ENCODE data around the gene PAPPA. TPM values are rescaled to one million over a fixed set of nuclear protein-coding genes. Genes with fewer than 3 reads are reported as not detected.

The PAPPA gene
- total RNA-seq, 1 experiment from 2014 or later = 3.9 TPM

- H3K9me3 ChIP-seq (ENCODE audit: insufficient read depth, low read depth) = no peaks in the 10 kb centered on the region
- no peaks in the 10 kb centered on the region for H4K20me1 ChIP-seq (ENCODE audit: insufficient read depth)
- no peak for TF ChIP-seq EZH2 (IDR thresholded peaks at IDR 0.05; ENCODE audit: low read depth)
- TF ChIP-seq, protein P1, sequence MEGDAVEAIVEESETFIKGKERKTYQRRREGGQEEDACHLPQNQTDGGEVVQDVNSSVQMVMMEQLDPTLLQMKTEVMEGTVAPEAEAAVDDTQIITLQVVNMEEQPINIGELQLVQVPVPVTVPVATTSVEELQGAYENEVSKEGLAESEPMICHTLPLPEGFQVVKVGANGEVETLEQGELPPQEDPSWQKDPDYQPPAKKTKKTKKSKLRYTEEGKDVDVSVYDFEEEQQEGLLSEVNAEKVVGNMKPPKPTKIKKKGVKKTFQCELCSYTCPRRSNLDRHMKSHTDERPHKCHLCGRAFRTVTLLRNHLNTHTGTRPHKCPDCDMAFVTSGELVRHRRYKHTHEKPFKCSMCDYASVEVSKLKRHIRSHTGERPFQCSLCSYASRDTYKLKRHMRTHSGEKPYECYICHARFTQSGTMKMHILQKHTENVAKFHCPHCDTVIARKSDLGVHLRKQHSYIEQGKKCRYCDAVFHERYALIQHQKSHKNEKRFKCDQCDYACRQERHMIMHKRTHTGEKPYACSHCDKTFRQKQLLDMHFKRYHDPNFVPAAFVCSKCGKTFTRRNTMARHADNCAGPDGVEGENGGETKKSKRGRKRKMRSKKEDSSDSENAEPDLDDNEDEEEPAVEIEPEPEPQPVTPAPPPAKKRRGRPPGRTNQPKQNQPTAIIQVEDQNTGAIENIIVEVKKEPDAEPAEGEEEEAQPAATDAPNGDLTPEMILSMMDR (conservative IDR thresholded peaks at IDR 0.05) = no peak
- no peak for DNase-seq
- H3K9me2 ChIP-seq (ENCODE audit: insufficient read depth) = no peaks in the 10 kb centered on the region
- peak overlapping the region; percentile 63; the same call in 1 of the 2 replicates for H3K4me3 ChIP-seq
- H3K79me2 ChIP-seq (ENCODE audit: low read depth) = no peaks in the 10 kb centered on the region
- peaks cover 38% of the 10 kb centered on the region for H3K4me1 ChIP-seq (replicated peaks; ENCODE audit: insufficient read depth)
- H3K36me3 ChIP-seq (ENCODE audit: low read depth) = no peaks in the 10 kb centered on the region
- POLR2A ChIA-PET (ENCODE audit: unreplicated experiment) = no interaction called here
- no peak overlapping the region for H3K27ac ChIP-seq
- no peaks in the 10 kb centered on the region for H3K27me3 ChIP-seq (ENCODE audit: insufficient read depth, low read depth)
- BruUV-seq (replicated peaks) = no TSS peak
- H2AFZ ChIP-seq = peak overlapping the region; percentile 72
- peaks cover 21% of the 10 kb centered on the region for H3F3A ChIP-seq (ENCODE audit: insufficient read depth, low read depth)
- peak overlapping the region; percentile 88 for H3K4me2 ChIP-seq
- CTCF ChIA-PET = interaction anchor here (1.4 kb wide), 1 partner anchor 10 kb away, joined by 3 read pairs; no protein-coding TSS in a partner anchor
- intact Hi-C loops (cut with micrococcal nuclease; ENCODE audit: unreplicated experiment) = loop anchor here (2.0 to 10.0 kb wide), 4 partner anchors 59 to 483 kb away; no protein-coding TSS in a partner anchor
Measured at GRCh38 chr9:116155698-116156039, 2.1 kb downstream of the PAPPA start.

DNA sequence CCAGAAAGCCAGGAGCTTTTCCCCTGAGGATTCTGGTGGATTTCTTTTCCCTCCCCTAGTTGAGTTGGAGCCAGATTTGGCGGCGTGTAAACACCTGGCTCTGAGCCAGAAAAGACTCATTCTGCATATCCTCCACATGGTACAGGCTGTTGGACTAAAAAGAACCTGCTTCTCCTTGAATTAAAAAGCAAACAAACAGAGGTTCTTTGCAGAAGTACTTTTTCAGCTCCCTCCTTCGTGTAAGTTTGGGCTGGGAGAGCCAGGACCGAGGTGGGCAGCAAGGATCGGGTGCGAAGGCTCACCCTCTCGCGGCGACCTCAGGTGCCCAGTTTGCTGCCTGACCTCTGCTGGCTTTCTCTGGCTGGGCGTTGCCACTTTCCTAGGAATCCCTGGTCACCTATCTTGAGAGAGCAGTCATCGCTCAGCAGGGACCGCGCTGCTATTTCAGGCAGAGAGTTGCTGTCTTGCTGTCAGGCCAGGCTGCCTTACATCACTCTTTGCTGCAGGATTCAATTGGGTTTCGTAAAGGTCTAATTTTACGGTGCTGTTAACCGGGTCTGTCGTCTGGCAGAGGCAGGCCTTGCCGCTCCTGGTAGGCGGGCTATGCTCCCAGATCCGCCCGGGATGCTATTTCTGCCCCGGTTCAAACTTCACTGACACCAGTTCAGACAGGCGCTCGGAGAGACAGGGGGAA is 3.2 kb downstream of the PAPPA start:
- Histone ChIP-seq H3K4me2 (peak overlapping the region; percentile 78), H3K9me3 (ENCODE audit: insufficient read depth, low read depth) (no peaks in the 10 kb centered on the region), H3K27me3 (ENCODE audit: insufficient read depth, low read depth) (no peaks in the 10 kb centered on the region), H4K20me1 (ENCODE audit: insufficient read depth) (no peaks in the 10 kb centered on the region), H3K36me3 (ENCODE audit: low read depth) (no peaks in the 10 kb centered on the region), H3K4me1 (replicated peaks; ENCODE audit: insufficient read depth) (peaks cover 38% of the 10 kb centered on the region), H3F3A (ENCODE audit: insufficient read depth, low read depth) (peaks cover 21% of the 10 kb centered on the region), H3K79me2 (ENCODE audit: low read depth) (no peaks in the 10 kb centered on the region), H3K4me3 (peak overlapping the region; percentile 48), H3K9me2 (ENCODE audit: insufficient read depth) (no peaks in the 10 kb centered on the region), H2AFZ (peak overlapping the region; percentile 40; the same call in 1 of the 2 replicates), H3K27ac (peak overlapping the region; percentile 56)
- ChIA-PET CTCF (no interaction called here), POLR2A (ENCODE audit: unreplicated experiment) (interaction anchor here (0.6 kb wide), 1 partner anchor 154 kb away, joined by 4 read pairs; no protein-coding TSS in a partner anchor)
- intact Hi-C loops (cut with micrococcal nuclease; ENCODE audit: unreplicated experiment) = loop anchor here (2.0 to 10.0 kb wide), 4 partner anchors 60 to 484 kb away; no protein-coding TSS in a partner anchor
- BruUV-seq (replicated peaks) = no TSS peak
- DNase-seq = peak; percentile 70 to 73
- no peak for TF ChIP-seq EZH2 (IDR thresholded peaks at IDR 0.05; ENCODE audit: low read depth)
- TF ChIP-seq, protein P1 (conservative IDR thresholded peaks at IDR 0.05) = no peak

DNA sequence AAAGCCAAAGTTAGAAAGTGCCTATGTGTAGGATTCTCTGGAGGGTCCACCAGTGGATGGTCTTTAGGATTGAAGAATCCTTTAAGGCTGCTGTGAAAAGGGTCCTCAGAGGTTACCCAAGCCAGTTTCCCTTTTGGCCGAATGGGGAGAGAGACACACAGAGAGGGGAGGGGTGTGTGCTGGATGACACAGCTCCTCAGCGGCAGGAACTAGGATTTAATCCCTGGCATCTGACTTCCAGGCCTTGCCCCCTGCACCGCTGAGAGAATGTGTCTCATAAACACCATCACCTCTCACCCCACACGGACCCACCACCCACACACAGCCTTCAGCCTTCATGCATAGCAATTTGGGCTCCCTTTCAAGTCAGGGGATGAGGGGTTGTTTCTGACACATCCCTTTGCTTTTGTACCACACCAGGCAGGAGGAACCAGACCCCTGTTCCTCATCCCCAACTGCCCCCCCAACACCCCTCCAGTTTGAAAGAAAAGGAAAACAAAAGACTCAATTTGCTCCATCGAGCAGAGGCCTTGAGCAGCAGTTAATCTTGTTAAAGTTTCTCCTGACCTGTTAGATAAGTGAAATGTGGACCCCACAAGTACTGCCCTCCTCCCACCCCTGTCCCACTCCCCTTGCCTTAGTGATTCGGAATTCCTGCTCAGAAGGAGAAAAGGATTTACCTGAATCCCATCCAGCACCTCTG is 4.0 kb downstream of the PAPPA start:
- no peaks in the 10 kb centered on the region for H4K20me1 ChIP-seq (ENCODE audit: insufficient read depth)
- H3F3A ChIP-seq (ENCODE audit: insufficient read depth, low read depth) = peaks cover 20% of the 10 kb centered on the region
- H3K27me3 ChIP-seq (ENCODE audit: insufficient read depth, low read depth) = no peaks in the 10 kb centered on the region
- no peak overlapping the region for H3K4me3 ChIP-seq
- ChIA-PET CTCF (no interaction called here), POLR2A (ENCODE audit: unreplicated experiment) (no interaction called here)
- H3K36me3 ChIP-seq (ENCODE audit: low read depth) = no peaks in the 10 kb centered on the region
- H3K79me2 ChIP-seq (ENCODE audit: low read depth) = no peaks in the 10 kb centered on the region
- H3K27ac ChIP-seq = peak overlapping the region; percentile 56
- H3K9me3 ChIP-seq (ENCODE audit: insufficient read depth, low read depth) = no peaks in the 10 kb centered on the region
- intact Hi-C loops (cut with micrococcal nuclease; ENCODE audit: unreplicated experiment) = loop anchor here (2.0 to 10.0 kb wide), 4 partner anchors 61 to 485 kb away; no protein-coding TSS in a partner anchor
- no TSS peak for BruUV-seq (replicated peaks)
- no peak overlapping the region for H2AFZ ChIP-seq
- no peak for DNase-seq
- no peaks in the 10 kb centered on the region for H3K9me2 ChIP-seq (ENCODE audit: insufficient read depth)
- peak overlapping the region; percentile 78 for H3K4me2 ChIP-seq
- peaks cover 39% of the 10 kb centered on the region for H3K4me1 ChIP-seq (replicated peaks; ENCODE audit: insufficient read depth)
- TF ChIP-seq, protein P1 (conservative IDR thresholded peaks at IDR 0.05) = no peak
- TF ChIP-seq EZH2 (IDR thresholded peaks at IDR 0.05; ENCODE audit: low read depth) = no peak

Data from PC-9 (cell line).